GM10248 (cell line): ENCODE data around the gene APPL2.

Source experiments
- CTCF ChIA-PET: fragments of 300-600 bp; sonication (Branson Sonifier 250); formaldehyde crosslinking; extraction: SDS; loops from one replicate; lab custom pipeline; 2021; ENCODE audit warnings: antibody characterized with exemption; lab: Yijun Ruan, JAX
- POLR2A ChIA-PET: fragments of 350-650 bp; sonication (Branson Sonifier 250); formaldehyde crosslinking; extraction: SDS; loops from one replicate; lab custom pipeline; 2020; ENCODE audit warnings: antibody characterized with exemption; lab: Yijun Ruan, JAX
- DNase-seq: peaks from one replicate; pipeline ENCODE4 v3.0.0; 2012; ENCODE audit errors: extremely low spot score
- TF ChIP-seq, protein P1 (sequence below): IDR thresholded peaks from 2 replicates; pipeline ENCODE4 v1.5.1; 2012; ENCODE audit warnings: mild to moderate bottlenecking, low read depth; ENCODE audit errors: extremely low read depth, missing control alignments, control extremely low read depth

The APPL2 gene

DNA sequence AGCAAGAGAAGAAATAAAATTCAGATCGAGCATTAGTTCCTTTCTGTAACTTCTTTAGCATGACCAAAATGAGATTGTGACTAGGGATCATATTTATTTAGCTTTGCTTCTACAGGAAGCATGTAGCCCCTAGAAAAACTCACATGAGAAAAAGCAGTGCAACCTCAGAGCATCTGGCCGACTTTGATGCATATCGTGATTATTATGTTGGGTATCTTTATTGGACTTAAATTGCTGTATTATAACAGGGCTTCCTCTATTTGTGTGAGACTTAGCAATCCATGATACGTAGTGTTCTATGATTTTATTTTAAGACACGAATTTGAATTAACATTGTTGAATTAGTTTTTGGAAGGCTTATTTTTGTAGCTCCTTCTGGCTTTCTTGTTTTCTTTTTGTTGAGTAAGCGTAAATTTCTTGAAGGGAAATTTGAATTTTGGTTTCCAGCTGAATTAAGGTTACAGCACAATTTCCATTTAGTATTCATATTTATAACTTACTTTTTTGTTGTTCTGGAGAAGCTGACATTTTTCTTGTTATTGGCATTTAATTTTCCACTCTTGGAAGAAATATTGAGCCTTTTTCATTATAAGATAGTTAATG is 94.6 kb downstream of the APPL2 start:
- DNase-seq: no peak
- TF ChIP-seq, protein P1, sequence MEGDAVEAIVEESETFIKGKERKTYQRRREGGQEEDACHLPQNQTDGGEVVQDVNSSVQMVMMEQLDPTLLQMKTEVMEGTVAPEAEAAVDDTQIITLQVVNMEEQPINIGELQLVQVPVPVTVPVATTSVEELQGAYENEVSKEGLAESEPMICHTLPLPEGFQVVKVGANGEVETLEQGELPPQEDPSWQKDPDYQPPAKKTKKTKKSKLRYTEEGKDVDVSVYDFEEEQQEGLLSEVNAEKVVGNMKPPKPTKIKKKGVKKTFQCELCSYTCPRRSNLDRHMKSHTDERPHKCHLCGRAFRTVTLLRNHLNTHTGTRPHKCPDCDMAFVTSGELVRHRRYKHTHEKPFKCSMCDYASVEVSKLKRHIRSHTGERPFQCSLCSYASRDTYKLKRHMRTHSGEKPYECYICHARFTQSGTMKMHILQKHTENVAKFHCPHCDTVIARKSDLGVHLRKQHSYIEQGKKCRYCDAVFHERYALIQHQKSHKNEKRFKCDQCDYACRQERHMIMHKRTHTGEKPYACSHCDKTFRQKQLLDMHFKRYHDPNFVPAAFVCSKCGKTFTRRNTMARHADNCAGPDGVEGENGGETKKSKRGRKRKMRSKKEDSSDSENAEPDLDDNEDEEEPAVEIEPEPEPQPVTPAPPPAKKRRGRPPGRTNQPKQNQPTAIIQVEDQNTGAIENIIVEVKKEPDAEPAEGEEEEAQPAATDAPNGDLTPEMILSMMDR: no peak
- ChIA-PET POLR2A (no interaction called here), CTCF (no interaction called here)

DNA sequence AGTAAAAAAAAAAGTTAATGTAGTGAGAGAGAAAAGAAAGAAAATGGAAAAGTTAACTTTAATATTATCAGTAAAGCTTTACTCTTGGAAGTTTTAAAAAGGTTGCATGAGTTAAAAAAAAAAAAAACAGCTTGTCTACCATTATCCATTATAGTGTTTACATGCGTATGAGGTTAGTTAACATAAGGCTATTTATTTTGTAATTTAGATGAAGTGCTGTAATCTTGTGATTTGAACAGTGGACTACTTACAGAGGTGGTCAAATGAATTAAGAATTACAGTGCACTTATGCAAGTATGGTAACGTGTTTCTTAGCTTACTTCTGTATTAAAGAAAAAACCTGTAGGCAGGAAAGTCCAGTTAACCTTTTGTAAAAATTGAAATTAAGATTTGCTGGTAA is 97.7 kb downstream of the APPL2 start:
- ChIA-PET POLR2A (no interaction called here), CTCF (no interaction called here)
- TF ChIP-seq, protein P1: no peak
- no peak for DNase-seq
